H9 (cell line): ENCODE results near the gene PDHX. TPM values are rescaled to one million over a fixed set of nuclear protein-coding genes. Genes with fewer than 3 reads are reported as not detected.

Experiments
- DNase-seq: peaks from one replicate; pipeline ENCODE4 v3.0.0-alpha.2; 2017
- H2AFZ ChIP-seq: one replicate; pipeline ENCODE4 v1.6.1; 2013; ENCODE audit warnings: mild to moderate bottlenecking, low read length, control low read depth, moderate library complexity
- H2AK5ac ChIP-seq: 2 replicates; pipeline ENCODE4 v1.6.1; 2013; ENCODE audit warnings: low read length, control low read depth, mixed read lengths; ENCODE audit not compliant: insufficient read length
- H2BK120ac ChIP-seq: one replicate; pipeline ENCODE4 v1.6.1; 2013; ENCODE audit warnings: low read depth, mild to moderate bottlenecking, low read length, control low read depth, inconsistent platforms; ENCODE audit not compliant: poor library complexity, severe bottlenecking
- H2BK12ac ChIP-seq: 2 replicates; pipeline ENCODE4 v1.6.1; 2013; ENCODE audit warnings: low read length, control low read depth, mixed read lengths, low read depth; ENCODE audit not compliant: insufficient read length
- H2BK15ac ChIP-seq: 2 replicates; pipeline ENCODE4 v1.6.1; 2013; ENCODE audit warnings: low read depth, low read length, control low read depth
- H2BK20ac ChIP-seq: one replicate; pipeline ENCODE4 v1.6.1; 2013; ENCODE audit warnings: low read depth, mild to moderate bottlenecking, low read length, control low read depth, inconsistent platforms; ENCODE audit not compliant: poor library complexity, severe bottlenecking
- H2BK5ac ChIP-seq: 2 replicates; pipeline ENCODE4 v1.6.1; 2013; ENCODE audit warnings: low read length, control low read depth, mixed read lengths; ENCODE audit not compliant: insufficient read length
- H3K14ac ChIP-seq: 2 replicates; pipeline ENCODE4 v1.6.1; 2013; ENCODE audit warnings: low read length, control low read depth; ENCODE audit not compliant: insufficient read depth
- H3K18ac ChIP-seq: 2 replicates; pipeline ENCODE4 v1.6.1; 2013; ENCODE audit warnings: low read depth, mild to moderate bottlenecking, mixed read lengths, low read length, control low read depth; ENCODE audit not compliant: insufficient read length
- H3K23ac ChIP-seq: 2 replicates; pipeline ENCODE4 v1.6.1; 2013; ENCODE audit warnings: low read length, control low read depth, mixed read lengths, low read depth; ENCODE audit not compliant: insufficient read length
- H3K23me2 ChIP-seq: 2 replicates; pipeline ENCODE4 v1.6.1; 2013; ENCODE audit warnings: low read depth, mild to moderate bottlenecking, mixed read lengths, low read length, control low read depth; ENCODE audit not compliant: insufficient read length, poor library complexity, severe bottlenecking
- H3K27ac ChIP-seq: 2 replicates; pipeline ENCODE4 v1.5.1; 2013; ENCODE audit warnings: low read length, control low read depth, mixed read lengths, low read depth; ENCODE audit not compliant: insufficient read length
- H3K27me3 ChIP-seq: 2 replicates; pipeline ENCODE4 v1.6.1; 2013; ENCODE audit warnings: low read length, control low read depth, inconsistent platforms; ENCODE audit not compliant: insufficient read depth
- H3K4ac ChIP-seq: 2 replicates; pipeline ENCODE4 v1.6.1; 2013; ENCODE audit warnings: low read depth, mild to moderate bottlenecking, control low read depth, inconsistent platforms, low read length, moderate library complexity
- H3K4me1 ChIP-seq: 2 replicates; pipeline ENCODE4 v1.6.1; 2013; ENCODE audit warnings: low read length, control low read depth, inconsistent platforms; ENCODE audit not compliant: insufficient read depth
- H3K4me2 ChIP-seq: 2 replicates; pipeline ENCODE4 v1.6.1; 2013; ENCODE audit warnings: low read length, control low read depth, mixed read lengths; ENCODE audit not compliant: insufficient read length, insufficient read depth
- H3K56ac ChIP-seq: 2 replicates; pipeline ENCODE4 v1.6.1; 2013; ENCODE audit warnings: low read depth, mild to moderate bottlenecking, mixed read lengths, low read length, control low read depth; ENCODE audit not compliant: insufficient read length
- H3K79me1 ChIP-seq: 2 replicates; pipeline ENCODE4 v1.6.1; 2013; ENCODE audit warnings: low read depth, mild to moderate bottlenecking, moderate library complexity, low read length, control low read depth, inconsistent platforms; ENCODE audit not compliant: insufficient read depth, poor library complexity, severe bottlenecking
- H3K79me2 ChIP-seq: 2 replicates; pipeline ENCODE4 v1.6.1; 2013; ENCODE audit warnings: low read length, control low read depth, inconsistent platforms; ENCODE audit not compliant: insufficient read depth
- H3K9ac ChIP-seq: 2 replicates; pipeline ENCODE4 v1.6.1; 2013; ENCODE audit warnings: low read length, control low read depth, mixed read lengths; ENCODE audit not compliant: insufficient read length; ENCODE audit errors: extremely low read depth
- H3K9me3 ChIP-seq: one replicate; pipeline ENCODE4 v1.6.1; 2013; ENCODE audit warnings: low read depth, low read length, inconsistent platforms; ENCODE audit not compliant: control insufficient read depth
- H3T11ph ChIP-seq: one replicate; pipeline ENCODE4 v1.6.1; 2013; ENCODE audit warnings: mild to moderate bottlenecking, low read length, control low read depth, inconsistent platforms
- H4K20me1 ChIP-seq: one replicate; pipeline ENCODE4 v1.6.1; 2013; ENCODE audit not compliant: control insufficient read depth, insufficient read length, insufficient read depth
- H4K5ac ChIP-seq: 2 replicates; pipeline ENCODE4 v1.6.1; 2013; ENCODE audit warnings: low read depth, mild to moderate bottlenecking, mixed read lengths, low read length, control low read depth; ENCODE audit not compliant: insufficient read length
- H4K8ac ChIP-seq: replicated peaks from 2 replicates; pipeline ENCODE4 v1.6.1; 2013; ENCODE audit warnings: low read length, control low read depth, mixed read lengths, low read depth; ENCODE audit not compliant: insufficient read length
- H4K91ac ChIP-seq: 2 replicates; pipeline ENCODE4 v1.6.1; 2013; ENCODE audit warnings: low read depth, mild to moderate bottlenecking, moderate library complexity, mixed read lengths, low read length, control low read depth; ENCODE audit not compliant: insufficient read length
- H3K27ac Mint-ChIP-seq, 3 experiments: 2 replicates in 2 of 3; 3 replicates in 1 of 3; pipeline ENCODE4 v1.8.0; 2020 to 2021; ENCODE audit warnings: mixed read lengths in 3 of 3, mild to moderate bottlenecking in 1 of 3, moderate library complexity in 1 of 3
- H3K27me3 Mint-ChIP-seq: 2 replicates; pipeline ENCODE4 v1.8.0; 2021; ENCODE audit warnings: low read depth, mild to moderate bottlenecking, moderate library complexity, mixed read lengths
- H3K36me3 Mint-ChIP-seq, 3 experiments: 2 replicates in 2 of 3; 3 replicates in 1 of 3; pipeline ENCODE4 v1.8.0; 2020 to 2021; ENCODE audit warnings: low read depth in 3 of 3, mixed read lengths in 3 of 3; ENCODE audit not compliant: insufficient read depth in 1 of 3
- H3K4me1 Mint-ChIP-seq, 2 experiments: 2 replicates each; pipeline ENCODE4 v1.8.0; 2020; ENCODE audit warnings: mixed read lengths in 2 of 2
- H3K4me3 Mint-ChIP-seq, 2 experiments: 2 replicates in 1 of 2; 3 replicates in 1 of 2; pipeline ENCODE4 v1.8.0; 2020 to 2021; ENCODE audit warnings: mild to moderate bottlenecking in 2 of 2, mixed read lengths in 2 of 2, moderate library complexity in 1 of 2
- H3K9me3 Mint-ChIP-seq, 2 experiments: 2 replicates in 1 of 2; 3 replicates in 1 of 2; pipeline ENCODE4 v1.8.0; 2020; ENCODE audit warnings: mild to moderate bottlenecking in 2 of 2, mixed read lengths in 2 of 2, moderate library complexity in 1 of 2
- CTCF ChIP-seq: fragments of 200-600 bp; sonication (generic); conservative IDR thresholded peaks from 3 replicates; pipeline ENCODE4 v1.8.0; 2021; ENCODE audit warnings: antibody characterized with exemption, mild to moderate bottlenecking
- WGBS: extraction: QIAGEN DNeasy Blood & Tissue Kit; methylation state at CpG from one replicate; pipeline ENCODE4 v1.1.7; 2013; ENCODE audit warnings: missing lambda C conversion rate, low lambda C conversion rate, mixed read lengths; ENCODE audit not compliant: insufficient read length; ENCODE audit errors: extremely low coverage; 5-methylcytosine and 5-hydroxymethylcytosine counted together
- total RNA-seq: library from RNA; stranded (reverse); gene quantifications from 2 replicates; pipeline ENCODE4 v1.2.1, GENCODE V29; 2021

The PDHX gene
- total RNA-seq, 1 experiment from 2014 or later, result 40.1 TPM

GRCh38 chr11:35012467-35013191 lies 96.2 kb downstream of the PDHX start:
- H2BK20ac ChIP-seq, result no peak overlapping the region
- no peak overlapping the region for H2AFZ ChIP-seq
- no peak overlapping the region for H3K4me3 Mint-ChIP-seq
- no peak overlapping the region for H3K4me2 ChIP-seq
- H2BK5ac ChIP-seq, result no peak overlapping the region
- H3K9me3 ChIP-seq, result no peaks in the 10 kb centered on the region
- H4K5ac ChIP-seq, result no peak overlapping the region
- no peak overlapping the region for H2BK120ac ChIP-seq
- H3K9ac ChIP-seq, result no peak overlapping the region
- H3K18ac ChIP-seq, result no peak overlapping the region
- H4K91ac ChIP-seq, result no peak overlapping the region
- peaks cover 3% of the 10 kb centered on the region; the same call in 1 of the 2 replicates for H3K4me1 ChIP-seq
- H2AK5ac ChIP-seq, result no peak overlapping the region
- H2BK15ac ChIP-seq, result no peak overlapping the region
- H3T11ph ChIP-seq, result no peak overlapping the region
- no peak overlapping the region for H3K23ac ChIP-seq
- H3K9me3 Mint-ChIP-seq, result no peaks in the 10 kb centered on the region
- no peak for TF ChIP-seq CTCF
- H2BK12ac ChIP-seq, result no peak overlapping the region
- H3K56ac ChIP-seq, result no peak overlapping the region
- H3K23me2 ChIP-seq, result no peaks in the 10 kb centered on the region
- H4K8ac ChIP-seq, result no peak overlapping the region
- H4K20me1 ChIP-seq, result no peaks in the 10 kb centered on the region
- no peak for DNase-seq
- H3K36me3 Mint-ChIP-seq, result no peaks in the 10 kb centered on the region
- H3K27ac ChIP-seq, result no peak overlapping the region
- H3K79me2 ChIP-seq, result no peaks in the 10 kb centered on the region
- no peak overlapping the region for H3K4ac ChIP-seq
- H3K27me3 ChIP-seq, result no peaks in the 10 kb centered on the region
- H3K4me1 Mint-ChIP-seq, result peaks cover 15 to 17% of the 10 kb centered on the region in 2 experiments
- no peaks in the 10 kb centered on the region for H3K27me3 Mint-ChIP-seq
- no peak overlapping the region for H3K14ac ChIP-seq
- no peaks in the 10 kb centered on the region for H3K79me1 ChIP-seq
- WGBS, result no CpG with 5 or more reads among the region's 8 CpGs
- H3K27ac Mint-ChIP-seq, result no peak overlapping the region; a peak in 1 of 7 replicates
